Right lobe of liver (tissue), 4 donors: Measurements from ENCODE around the gene MT1H.

Source experiments
- POLR2A ChIP-seq: fragments of 450-650 bp; IDR thresholded peaks from one replicate; pipeline ENCODE4 v1.6.1; 2017; ENCODE audit warnings: antibody characterized with exemption, mild to moderate bottlenecking
- TF ChIP-seq, protein P1 (sequence below), 4 donors: fragments of 200-600 bp in 3 of 4; fragments of 450-650 bp in 1 of 4; IDR thresholded peaks; one replicate each; pipeline versions ENCODE4 v1.5.1 to v1.8.0; 2016 to 2022; ENCODE audit warnings: antibody characterized with exemption in 4 of 4, mild to moderate bottlenecking in 2 of 4
- donor health status: DM: no; HTN: no; CAD: no.
- donor health status: DM: no; HTN: no; CAD: no.
- donor health status: DM: no; HTN: yes; CAD: no.

DNA sequence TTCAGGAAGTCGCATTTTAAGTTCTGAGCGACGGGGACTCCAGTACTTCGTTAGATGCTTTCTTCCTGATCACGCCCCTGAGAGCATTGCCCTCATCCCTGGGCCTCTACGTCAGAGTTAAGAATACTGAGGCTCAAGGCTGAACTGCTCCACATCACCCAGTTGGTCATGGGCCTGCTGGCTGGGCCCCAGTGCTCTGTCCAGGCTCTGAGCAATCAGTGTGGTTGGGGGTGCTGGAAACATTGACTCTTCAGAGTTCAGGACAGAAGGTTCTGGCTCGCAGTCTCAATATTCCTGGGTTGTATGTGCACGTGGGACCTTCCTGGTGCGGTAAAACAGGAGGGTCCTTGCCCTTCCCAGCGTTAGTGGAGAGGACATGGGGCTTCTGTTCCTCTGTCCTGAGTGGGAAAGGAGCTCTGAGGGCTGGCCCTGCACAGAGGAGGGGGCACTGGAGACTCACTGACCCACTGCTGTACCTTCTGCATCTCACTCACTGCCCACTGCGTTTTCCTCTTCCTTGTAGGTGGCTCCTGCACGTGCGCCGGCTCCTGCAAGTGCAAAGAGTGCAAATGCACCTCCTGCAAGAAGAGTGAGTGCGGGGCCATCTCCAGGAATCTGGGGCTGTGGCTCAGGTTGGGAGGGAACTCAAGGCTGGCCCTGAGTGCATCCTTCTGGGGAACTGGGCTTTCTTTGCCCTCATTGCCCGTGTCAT lies 43.5 kb upstream of the MT1H start:
- TF ChIP-seq, protein P1, sequence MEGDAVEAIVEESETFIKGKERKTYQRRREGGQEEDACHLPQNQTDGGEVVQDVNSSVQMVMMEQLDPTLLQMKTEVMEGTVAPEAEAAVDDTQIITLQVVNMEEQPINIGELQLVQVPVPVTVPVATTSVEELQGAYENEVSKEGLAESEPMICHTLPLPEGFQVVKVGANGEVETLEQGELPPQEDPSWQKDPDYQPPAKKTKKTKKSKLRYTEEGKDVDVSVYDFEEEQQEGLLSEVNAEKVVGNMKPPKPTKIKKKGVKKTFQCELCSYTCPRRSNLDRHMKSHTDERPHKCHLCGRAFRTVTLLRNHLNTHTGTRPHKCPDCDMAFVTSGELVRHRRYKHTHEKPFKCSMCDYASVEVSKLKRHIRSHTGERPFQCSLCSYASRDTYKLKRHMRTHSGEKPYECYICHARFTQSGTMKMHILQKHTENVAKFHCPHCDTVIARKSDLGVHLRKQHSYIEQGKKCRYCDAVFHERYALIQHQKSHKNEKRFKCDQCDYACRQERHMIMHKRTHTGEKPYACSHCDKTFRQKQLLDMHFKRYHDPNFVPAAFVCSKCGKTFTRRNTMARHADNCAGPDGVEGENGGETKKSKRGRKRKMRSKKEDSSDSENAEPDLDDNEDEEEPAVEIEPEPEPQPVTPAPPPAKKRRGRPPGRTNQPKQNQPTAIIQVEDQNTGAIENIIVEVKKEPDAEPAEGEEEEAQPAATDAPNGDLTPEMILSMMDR (IDR thresholded peaks at IDR 0.05): peak in 1 of 4 donors; percentile 11
- peak; percentile 81 for TF ChIP-seq POLR2A
